Measurements from ENCODE around the gene ATXN10.

ATXN10 gene

DNA sequence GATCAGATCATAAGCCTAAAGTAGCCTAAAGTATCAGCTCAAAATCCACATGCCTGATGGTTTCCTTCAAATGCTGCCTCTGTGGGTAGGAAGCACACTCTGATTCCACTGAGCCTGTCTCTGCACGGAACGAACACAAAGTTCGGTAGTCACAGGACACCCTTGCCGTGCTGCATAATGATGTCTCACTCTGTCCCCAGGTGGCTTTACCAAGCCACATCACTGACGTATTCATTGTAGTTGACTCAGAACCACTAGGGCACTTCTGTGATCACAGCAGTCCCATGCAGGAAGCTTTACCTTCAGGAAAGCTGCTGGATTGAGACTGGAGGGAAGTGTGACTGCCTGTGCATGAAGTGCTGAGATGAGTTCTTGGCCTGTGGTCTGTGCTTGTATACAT, 147.7 kb downstream of the ATXN10 start:
- Histone ChIP-seq H3K79me2 (ENCODE audit: insufficient read depth, low read length) (no peaks in the 10 kb centered on the region), H3K36me3 (ENCODE audit: insufficient read depth, low read length) (peaks cover 11% of the 10 kb centered on the region; the same call in 1 of the 2 replicates), H3F3A (ENCODE audit: low read depth) (no peaks in the 10 kb centered on the region), H3K4me2 (ENCODE audit: low read depth, low read length, poor library complexity, severe bottlenecking) (no peak overlapping the region), H3K27me3 (ENCODE audit: insufficient read depth, low read length, poor library complexity, severe bottlenecking) (no peaks in the 10 kb centered on the region), H4K20me1 (ENCODE audit: insufficient read depth, low read length, poor library complexity, severe bottlenecking) (no peaks in the 10 kb centered on the region), H3K9me3 (ENCODE audit: insufficient read depth, low read depth, low read length) (no peaks in the 10 kb centered on the region), H3K4me1 (ENCODE audit: insufficient read depth, low read length, poor library complexity, severe bottlenecking) (no peaks in the 10 kb centered on the region), H3K9ac (ENCODE audit: low read depth, low read length, poor library complexity, severe bottlenecking) (no peak overlapping the region), H3K4me3 (ENCODE audit: low read length, poor library complexity, severe bottlenecking) (no peak overlapping the region), H2AFZ (ENCODE audit: low read length) (no peak overlapping the region), H3K9me2 (replicated peaks; ENCODE audit: low read depth, low read length) (no peaks in the 10 kb centered on the region)
- no peak for TF ChIP-seq EZH2phosphoT487 (IDR thresholded peaks at IDR 0.05; ENCODE audit: borderline replicate concordance)
- TF ChIP-seq, protein P1, sequence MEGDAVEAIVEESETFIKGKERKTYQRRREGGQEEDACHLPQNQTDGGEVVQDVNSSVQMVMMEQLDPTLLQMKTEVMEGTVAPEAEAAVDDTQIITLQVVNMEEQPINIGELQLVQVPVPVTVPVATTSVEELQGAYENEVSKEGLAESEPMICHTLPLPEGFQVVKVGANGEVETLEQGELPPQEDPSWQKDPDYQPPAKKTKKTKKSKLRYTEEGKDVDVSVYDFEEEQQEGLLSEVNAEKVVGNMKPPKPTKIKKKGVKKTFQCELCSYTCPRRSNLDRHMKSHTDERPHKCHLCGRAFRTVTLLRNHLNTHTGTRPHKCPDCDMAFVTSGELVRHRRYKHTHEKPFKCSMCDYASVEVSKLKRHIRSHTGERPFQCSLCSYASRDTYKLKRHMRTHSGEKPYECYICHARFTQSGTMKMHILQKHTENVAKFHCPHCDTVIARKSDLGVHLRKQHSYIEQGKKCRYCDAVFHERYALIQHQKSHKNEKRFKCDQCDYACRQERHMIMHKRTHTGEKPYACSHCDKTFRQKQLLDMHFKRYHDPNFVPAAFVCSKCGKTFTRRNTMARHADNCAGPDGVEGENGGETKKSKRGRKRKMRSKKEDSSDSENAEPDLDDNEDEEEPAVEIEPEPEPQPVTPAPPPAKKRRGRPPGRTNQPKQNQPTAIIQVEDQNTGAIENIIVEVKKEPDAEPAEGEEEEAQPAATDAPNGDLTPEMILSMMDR (conservative IDR thresholded peaks at IDR 0.05; ENCODE audit: low read length), result no peak

DNA sequence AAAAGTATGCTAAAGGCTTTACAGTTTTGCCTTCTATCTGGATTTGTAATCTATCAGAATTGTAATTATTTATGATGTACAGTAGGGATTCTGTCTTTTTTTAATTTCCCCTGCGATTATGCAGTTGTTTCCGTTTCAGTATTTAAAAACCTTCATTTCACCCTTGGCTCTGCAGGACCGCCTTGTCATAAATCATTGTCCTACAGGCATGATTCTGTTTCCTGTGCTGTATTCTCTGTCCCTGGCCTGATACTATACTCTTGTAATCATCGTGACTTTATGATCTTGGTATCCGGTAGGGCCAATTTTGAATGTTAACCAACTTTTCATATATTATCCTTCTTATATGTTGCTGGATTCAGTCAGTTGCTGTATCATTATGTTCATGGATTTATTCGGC, 151.7 kb downstream of the ATXN10 start:
- H3K9me2 ChIP-seq (replicated peaks; ENCODE audit: low read depth, low read length), result no peaks in the 10 kb centered on the region
- no peak overlapping the region for H3K9ac ChIP-seq (ENCODE audit: low read depth, low read length, poor library complexity, severe bottlenecking)
- H3F3A ChIP-seq (ENCODE audit: low read depth), result no peaks in the 10 kb centered on the region
- no peak overlapping the region for H3K4me3 ChIP-seq (ENCODE audit: low read length, poor library complexity, severe bottlenecking)
- TF ChIP-seq, protein P1 (conservative IDR thresholded peaks at IDR 0.05; ENCODE audit: low read length), result no peak
- no peak for TF ChIP-seq EZH2phosphoT487 (IDR thresholded peaks at IDR 0.05; ENCODE audit: borderline replicate concordance)
- H3K27me3 ChIP-seq (ENCODE audit: insufficient read depth, low read length, poor library complexity, severe bottlenecking), result no peaks in the 10 kb centered on the region
- H4K20me1 ChIP-seq (ENCODE audit: insufficient read depth, low read length, poor library complexity, severe bottlenecking), result no peaks in the 10 kb centered on the region
- peaks cover 10% of the 10 kb centered on the region for H3K36me3 ChIP-seq (ENCODE audit: insufficient read depth, low read length)
- no peaks in the 10 kb centered on the region for H3K79me2 ChIP-seq (ENCODE audit: insufficient read depth, low read length)
- no peak overlapping the region for H2AFZ ChIP-seq (ENCODE audit: low read length)
- no peaks in the 10 kb centered on the region for H3K4me1 ChIP-seq (ENCODE audit: insufficient read depth, low read length, poor library complexity, severe bottlenecking)
- no peak overlapping the region for H3K4me2 ChIP-seq (ENCODE audit: low read depth, low read length, poor library complexity, severe bottlenecking)
- no peaks in the 10 kb centered on the region for H3K9me3 ChIP-seq (ENCODE audit: insufficient read depth, low read depth, low read length)

DNA sequence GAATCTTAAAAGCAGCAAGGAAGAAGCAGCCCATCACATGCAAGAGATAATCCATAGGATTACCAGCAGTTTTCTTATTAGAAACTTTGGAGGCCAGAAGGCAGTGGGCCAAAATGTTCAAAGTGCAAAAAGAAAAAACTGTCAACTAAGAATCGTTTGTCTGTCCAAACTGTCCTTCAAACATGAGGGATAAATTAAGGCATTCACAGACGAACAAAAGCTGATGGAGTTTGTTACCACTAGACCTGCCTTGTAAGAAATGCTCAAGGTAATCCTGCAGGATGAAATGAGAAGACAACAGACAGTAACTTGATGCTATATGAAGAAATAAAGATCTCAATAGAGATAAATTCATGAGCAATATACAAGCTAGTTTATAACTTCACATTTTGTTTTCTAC, 154.9 kb downstream of the ATXN10 start:
- TF ChIP-seq EZH2phosphoT487 (IDR thresholded peaks at IDR 0.05; ENCODE audit: borderline replicate concordance), result no peak
- TF ChIP-seq, protein P1 (conservative IDR thresholded peaks at IDR 0.05; ENCODE audit: low read length), result no peak
- Histone ChIP-seq H3K4me2 (ENCODE audit: low read depth, low read length, poor library complexity, severe bottlenecking) (no peak overlapping the region), H4K20me1 (ENCODE audit: insufficient read depth, low read length, poor library complexity, severe bottlenecking) (no peaks in the 10 kb centered on the region), H2AFZ (ENCODE audit: low read length) (no peak overlapping the region), H3K27me3 (ENCODE audit: insufficient read depth, low read length, poor library complexity, severe bottlenecking) (no peaks in the 10 kb centered on the region), H3K9me3 (ENCODE audit: insufficient read depth, low read depth, low read length) (0 out of 2 replicates have a peak, but pooled peaks cover 5% of the 10 kb centered on the region), H3K79me2 (ENCODE audit: insufficient read depth, low read length) (no peaks in the 10 kb centered on the region), H3K4me1 (ENCODE audit: insufficient read depth, low read length, poor library complexity, severe bottlenecking) (no peaks in the 10 kb centered on the region), H3K4me3 (ENCODE audit: low read length, poor library complexity, severe bottlenecking) (no peak overlapping the region), H3F3A (ENCODE audit: low read depth) (no peaks in the 10 kb centered on the region), H3K9ac (ENCODE audit: low read depth, low read length, poor library complexity, severe bottlenecking) (no peak overlapping the region), H3K9me2 (replicated peaks; ENCODE audit: low read depth, low read length) (no peaks in the 10 kb centered on the region), H3K36me3 (ENCODE audit: insufficient read depth, low read length) (peaks cover 13% of the 10 kb centered on the region)
